NCI-H2029 (cell line): Measurements from ENCODE around the gene ZNF385B.

Experiments
- DNase-seq: peaks from one replicate; lab custom pipeline; 2025; lab: John Stamatoyannopoulos, UW

The ZNF385B gene

GRCh38 chr2:179855673-179856072 lies 5.7 kb downstream of the ZNF385B start:
- no peak for DNase-seq

- DNase-seq = no peak
Measured at GRCh38 chr2:179854891-179855290, 6.5 kb downstream of the ZNF385B start.

- no peak for DNase-seq
Measured at GRCh38 chr2:179853108-179853507, 8.3 kb downstream of the ZNF385B start.

GRCh38 chr2:179850188-179850587 lies 11.2 kb downstream of the ZNF385B start:
- DNase-seq = no peak

GRCh38 chr2:179849719-179850118 lies 11.7 kb downstream of the ZNF385B start:
- no peak for DNase-seq

- no peak for DNase-seq
Measured at GRCh38 chr2:179843541-179843940, 17.9 kb downstream of the ZNF385B start.

GRCh38 chr2:179842498-179843153 lies 18.8 kb downstream of the ZNF385B start:
- DNase-seq = peak; percentile 6

- no peak for DNase-seq
Measured at GRCh38 chr2:179840840-179841239, 20.6 kb downstream of the ZNF385B start.

- peak; percentile 11 for DNase-seq
Measured at GRCh38 chr2:179837408-179837807, 24.0 kb downstream of the ZNF385B start.

- no peak for DNase-seq
Measured at GRCh38 chr2:179830043-179830787, 31.2 kb downstream of the ZNF385B start.

GRCh38 chr2:179826297-179826696 lies 35.1 kb downstream of the ZNF385B start:
- no peak for DNase-seq

- DNase-seq = no peak
Measured at GRCh38 chr2:179825494-179825893, 35.9 kb downstream of the ZNF385B start.

GRCh38 chr2:179824961-179825360 lies 36.5 kb downstream of the ZNF385B start:
- DNase-seq = no peak

GRCh38 chr2:179822540-179822939 lies 38.9 kb downstream of the ZNF385B start:
- DNase-seq = no peak

- DNase-seq = no peak
Measured at GRCh38 chr2:179818546-179818945, 42.9 kb downstream of the ZNF385B start.

GRCh38 chr2:179817181-179817841 lies 44.1 kb downstream of the ZNF385B start:
- DNase-seq = no peak

- no peak for DNase-seq
Measured at GRCh38 chr2:179814050-179814449, 47.4 kb downstream of the ZNF385B start.

GRCh38 chr2:179812501-179812900 lies 48.9 kb downstream of the ZNF385B start:
- DNase-seq = no peak

GRCh38 chr2:179811042-179811441 lies 50.4 kb downstream of the ZNF385B start:
- DNase-seq = no peak

- no peak for DNase-seq
Measured at GRCh38 chr2:179809606-179810005, 51.8 kb downstream of the ZNF385B start.

- no peak for DNase-seq
Measured at GRCh38 chr2:179805001-179805400, 56.4 kb downstream of the ZNF385B start.

- DNase-seq = no peak
Measured at GRCh38 chr2:179804206-179804605, 57.2 kb downstream of the ZNF385B start.
